C4-2B (cell line): Measurements from ENCODE around the gene CD101.

Experiments
- CTCF ChIP-seq: fragments of 450-650 bp; conservative IDR thresholded peaks from 2 replicates; pipeline ENCODE4 v1.5.1; 2017; ENCODE audit warnings: mild to moderate bottlenecking
- ZFX ChIP-seq: fragments of 450-650 bp; IDR thresholded peaks from 2 replicates; pipeline ENCODE4 v1.6.1; 2017

- no peak for TF ChIP-seq CTCF
- no peak for TF ChIP-seq ZFX
Observed at GRCh38 chr1:116982319-116983004, 19.1 kb upstream of the CD101 start.
